Measurements from ENCODE around the gene RDH13.
"Not testable (repeated sequence)": the region's sequence is repeated elsewhere in the genome, so short reads cannot be mapped to it uniquely, and the experiment has no call there.

RDH13 gene

DNA sequence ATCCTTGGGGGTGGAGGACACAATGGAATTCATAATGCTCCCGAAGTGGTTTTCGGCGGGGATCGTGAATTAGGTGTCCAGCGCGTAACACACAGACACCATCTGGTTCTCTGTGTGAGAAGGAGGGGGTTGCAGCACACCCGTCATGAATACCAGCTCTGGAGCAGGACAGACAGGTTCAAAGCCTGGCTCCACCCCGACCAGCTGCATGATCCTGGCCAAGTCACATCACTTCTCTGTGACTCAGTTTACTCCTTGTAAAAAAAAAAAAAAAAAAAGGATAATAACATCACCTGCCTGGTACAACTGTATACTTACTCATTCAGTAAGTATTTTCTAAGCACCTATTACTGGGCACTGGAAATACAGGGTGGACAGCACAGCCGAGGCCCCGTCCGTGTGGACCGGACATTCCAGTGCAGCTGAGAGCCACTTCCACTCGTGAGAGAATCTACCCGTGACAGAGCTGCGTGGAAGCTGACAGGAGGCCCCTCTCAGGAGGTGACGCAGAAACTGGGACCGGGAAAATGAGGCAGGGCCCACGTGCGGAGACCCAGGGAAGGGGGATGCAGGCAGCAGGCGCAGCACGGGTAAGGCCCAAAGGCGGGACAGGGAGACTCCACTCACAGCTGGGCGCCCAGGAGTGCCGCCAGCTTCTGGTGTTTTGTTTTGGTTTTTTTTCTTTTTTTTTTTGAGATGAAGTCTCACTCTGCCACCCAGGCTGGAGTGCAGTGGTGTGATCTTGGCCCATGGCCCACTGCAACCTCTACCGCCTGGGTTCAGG lies 12.0 kb downstream of the RDH13 start:
- TF ChIP-seq POLR2A (IDR thresholded peaks at IDR 0.05; ENCODE audit: low read depth, low read length) = no peak
- TF ChIP-seq TAF1 (IDR thresholded peaks at IDR 0.05; ENCODE audit: borderline replicate concordance, low read depth, low read length) = no peak
- no peak for TF ChIP-seq POLR2AphosphoS5 (IDR thresholded peaks at IDR 0.05; ENCODE audit: low read depth, low read length)
- no peak for DNase-seq (ENCODE audit: insufficient read length)
- no peak for FAIRE-seq

DNA sequence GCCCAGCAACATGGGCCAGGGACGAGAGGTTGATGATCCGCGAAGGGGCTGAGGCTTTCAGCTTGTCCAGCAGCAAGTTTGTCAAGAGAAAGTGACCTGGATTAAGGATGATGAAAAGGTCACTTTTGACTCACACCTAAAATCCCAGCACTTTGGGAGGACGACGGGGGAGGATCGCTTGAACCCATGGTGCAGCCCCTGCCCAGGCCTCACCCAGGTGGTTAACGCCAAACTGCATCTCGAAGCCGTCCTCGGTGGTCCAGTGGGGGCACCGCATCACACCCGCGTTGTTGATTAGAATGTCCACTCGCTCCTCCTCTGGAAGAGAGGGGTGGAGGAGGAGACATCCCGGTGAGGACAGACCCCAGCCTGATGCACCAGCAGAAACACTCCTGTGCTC lies 14.5 kb downstream of the RDH13 start:
- FAIRE-seq = no peak

DNA sequence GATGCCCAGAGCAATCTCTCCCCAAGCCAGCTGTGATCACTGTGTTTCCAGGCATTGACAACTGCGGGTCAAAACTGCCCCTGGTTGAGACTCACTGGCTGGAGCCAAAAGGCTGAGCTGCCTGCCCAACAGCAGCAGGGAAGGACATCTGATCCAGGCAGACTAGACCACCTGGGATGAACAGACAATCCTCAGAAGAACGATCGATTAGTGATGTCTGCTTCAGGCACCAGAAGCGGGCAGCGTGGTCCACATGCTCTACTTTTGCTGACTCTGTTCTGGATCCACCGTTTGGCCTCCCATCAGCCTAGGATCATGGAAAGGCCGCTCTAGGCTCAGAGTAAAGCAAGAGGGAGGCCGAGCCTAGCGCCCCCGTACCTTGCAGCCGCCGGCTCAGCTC lies 15.0 kb downstream of the RDH13 start:
- no peak for FAIRE-seq
- no peak for TF ChIP-seq POLR2AphosphoS5 (IDR thresholded peaks at IDR 0.05; ENCODE audit: low read depth, low read length)
- TF ChIP-seq TAF1 (IDR thresholded peaks at IDR 0.05; ENCODE audit: borderline replicate concordance, low read depth, low read length) = no peak
- no peak for TF ChIP-seq POLR2A (IDR thresholded peaks at IDR 0.05; ENCODE audit: low read depth, low read length)
- no peak for DNase-seq (ENCODE audit: insufficient read length)

More for the DNA sequence above, 14.5 kb downstream of the RDH13 start:
- no peak for TF ChIP-seq POLR2A (IDR thresholded peaks at IDR 0.05; ENCODE audit: low read depth, low read length)
- TF ChIP-seq POLR2AphosphoS5 (IDR thresholded peaks at IDR 0.05; ENCODE audit: low read depth, low read length) = no peak
- TF ChIP-seq TAF1 (IDR thresholded peaks at IDR 0.05; ENCODE audit: borderline replicate concordance, low read depth, low read length) = no peak
- no peak for DNase-seq (ENCODE audit: insufficient read length)

DNA sequence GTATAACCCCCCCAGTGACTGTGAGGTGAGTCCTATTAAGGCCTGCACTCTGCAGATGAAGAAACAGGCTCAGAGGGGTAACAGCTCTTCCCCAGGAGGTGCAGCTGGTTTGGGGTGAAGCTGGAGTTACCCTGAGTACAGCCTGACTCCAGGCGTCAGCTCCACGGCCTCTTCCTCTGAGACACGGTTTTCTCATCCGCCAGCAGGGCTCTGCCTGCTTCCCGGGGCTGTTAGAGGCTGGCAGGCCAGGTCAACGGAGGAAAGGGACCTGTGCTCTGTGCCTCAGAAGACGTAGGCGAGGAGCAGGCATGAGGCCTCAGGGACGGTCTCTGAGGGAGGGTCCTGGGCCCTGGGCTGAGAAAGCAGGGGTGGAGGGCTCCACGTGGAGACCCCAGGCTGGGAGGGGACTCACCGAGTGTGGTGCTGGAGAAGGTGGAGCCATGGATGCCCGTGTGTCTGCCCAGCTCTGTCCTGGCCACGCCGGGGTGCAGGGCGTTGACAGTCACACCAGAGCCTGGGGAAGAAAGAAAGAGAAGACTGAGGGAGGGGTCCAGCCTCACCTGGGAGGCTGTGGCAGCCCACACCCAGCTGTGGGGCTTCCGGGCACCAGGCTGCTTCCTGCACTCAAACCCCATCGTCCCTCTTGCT lies 15.8 kb downstream of the RDH13 start:
- DNase-seq (ENCODE audit: insufficient read length) (no peak), FAIRE-seq (no peak)
- TF ChIP-seq POLR2A (IDR thresholded peaks at IDR 0.05; ENCODE audit: low read depth, low read length) = no peak
- no peak for TF ChIP-seq POLR2AphosphoS5 (IDR thresholded peaks at IDR 0.05; ENCODE audit: low read depth, low read length)
- TF ChIP-seq TAF1 (IDR thresholded peaks at IDR 0.05; ENCODE audit: borderline replicate concordance, low read depth, low read length) = no peak

DNA sequence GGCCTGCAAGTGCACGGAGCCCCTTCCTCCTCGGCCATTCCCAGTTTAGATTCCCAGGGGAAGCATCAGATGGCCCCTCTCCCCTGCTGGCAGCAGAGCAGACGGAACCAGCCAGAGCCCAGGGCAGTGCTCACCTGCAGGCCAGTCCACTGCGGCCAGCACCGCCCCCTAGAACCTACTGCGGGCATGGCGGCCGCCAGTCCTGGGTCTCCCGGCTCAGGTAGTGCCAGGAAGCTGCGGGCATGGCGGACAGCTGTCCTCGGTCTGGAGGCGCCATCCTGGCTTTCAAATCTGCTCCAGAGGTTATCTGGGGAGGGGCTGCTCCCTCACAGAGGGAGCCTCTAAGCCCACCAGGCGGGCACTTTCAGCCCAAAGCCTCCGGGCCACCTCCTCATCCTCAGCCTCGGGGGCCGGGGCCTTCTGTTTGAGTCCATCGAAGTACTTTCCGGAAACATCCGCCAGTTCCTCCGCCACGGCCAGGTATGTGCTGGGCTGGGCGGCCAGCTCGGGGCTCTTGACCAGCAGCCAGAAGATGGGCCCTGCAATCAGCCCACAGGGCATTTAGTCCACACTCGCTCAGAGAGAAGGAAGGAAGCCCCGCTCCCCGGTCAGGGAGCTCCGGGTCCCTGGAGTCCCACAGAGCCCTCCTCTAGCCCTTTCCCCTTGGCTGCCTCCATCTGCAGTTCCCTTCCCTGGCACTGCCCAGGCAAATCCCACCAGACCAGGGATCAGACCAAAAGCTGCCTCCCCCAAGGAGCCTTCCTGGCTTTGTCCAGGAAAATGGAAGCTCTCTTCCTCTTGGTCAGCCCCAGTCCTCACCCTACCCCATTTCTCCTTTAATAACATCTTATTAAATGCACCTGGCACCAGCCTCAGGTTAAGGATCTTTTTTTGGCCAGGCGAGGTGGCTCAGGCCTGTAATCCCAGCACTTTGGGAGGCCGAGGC lies 17.9 kb downstream of the RDH13 start:
- TF ChIP-seq POLR2A (IDR thresholded peaks at IDR 0.05; ENCODE audit: low read depth, low read length) (peak; percentile 27; the same call in 1 of the 2 replicates), TAF1 (IDR thresholded peaks at IDR 0.05; ENCODE audit: borderline replicate concordance, low read depth, low read length) (no peak)
- FAIRE-seq (no peak), DNase-seq (ENCODE audit: insufficient read length) (no peak)

DNA sequence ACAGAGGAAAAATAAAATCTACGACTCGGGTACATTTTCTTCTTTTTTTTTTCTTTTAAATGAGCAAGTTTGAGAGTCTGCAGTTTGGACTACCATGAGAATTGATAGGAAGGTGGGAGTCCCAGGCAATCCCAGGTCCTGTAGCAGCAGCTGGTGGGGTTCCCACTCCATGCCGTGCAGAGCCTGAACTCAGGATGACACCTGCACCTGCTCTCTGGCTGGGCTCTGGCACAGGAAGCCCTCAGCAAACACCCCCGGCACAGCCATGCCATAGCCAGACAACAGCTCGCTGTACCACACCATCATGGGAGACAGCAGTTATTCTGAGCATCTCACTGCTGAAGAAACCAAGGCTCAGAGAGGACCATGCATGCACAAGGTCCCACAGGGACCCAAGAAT lies 18.7 kb downstream of the RDH13 start:
- TF ChIP-seq TAF1 (IDR thresholded peaks at IDR 0.05; ENCODE audit: borderline replicate concordance, low read depth, low read length) (no peak), POLR2A (IDR thresholded peaks at IDR 0.05; ENCODE audit: low read depth, low read length) (no peak), POLR2AphosphoS5 (IDR thresholded peaks at IDR 0.05; ENCODE audit: low read depth, low read length) (no peak)
- DNase-seq (ENCODE audit: insufficient read length) = no peak
- no peak for FAIRE-seq

DNA sequence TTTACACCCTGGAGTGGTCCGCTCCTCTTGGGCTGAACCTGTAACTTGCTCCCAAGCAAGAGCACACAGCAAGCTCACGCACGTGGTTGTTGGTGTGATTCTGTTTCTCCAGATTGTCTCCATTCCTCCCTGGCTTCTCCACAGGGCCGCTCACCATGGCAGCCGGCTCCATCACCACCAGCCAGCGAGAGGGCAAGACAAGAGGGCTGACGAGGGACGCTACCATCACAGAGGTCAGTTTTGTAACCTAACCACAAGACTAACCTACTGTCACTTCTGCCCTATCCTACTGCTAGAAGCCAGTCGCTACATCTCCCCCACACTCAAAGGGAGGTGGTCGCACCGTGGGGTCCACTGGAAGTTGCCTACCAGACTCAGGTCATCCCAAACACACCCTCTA lies 20.3 kb downstream of the RDH13 start:
- TF ChIP-seq POLR2AphosphoS5 (IDR thresholded peaks at IDR 0.05; ENCODE audit: low read depth, low read length) = no peak
- TF ChIP-seq TAF1 (IDR thresholded peaks at IDR 0.05; ENCODE audit: borderline replicate concordance, low read depth, low read length) = no peak
- TF ChIP-seq POLR2A (IDR thresholded peaks at IDR 0.05; ENCODE audit: low read depth, low read length) = no peak
- DNase-seq (ENCODE audit: insufficient read length) (no peak), FAIRE-seq (no peak)

DNA sequence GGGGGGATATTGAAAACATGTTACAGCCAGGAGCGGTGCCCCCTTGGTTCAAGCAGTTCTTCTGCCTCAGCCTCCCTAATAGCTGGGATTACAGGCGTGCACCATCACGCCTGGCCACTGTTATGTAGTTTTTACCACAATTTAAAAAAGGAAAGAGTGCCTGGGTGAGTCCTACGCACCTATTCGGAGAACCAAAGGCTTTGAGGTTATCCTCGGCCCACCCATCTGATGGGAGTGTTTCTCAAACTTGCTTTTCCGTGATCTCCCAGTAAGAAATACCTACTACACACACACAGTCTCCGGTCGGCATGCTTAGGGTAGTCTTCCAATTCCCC lies 20.6 kb downstream of the RDH13 start:
- TF ChIP-seq POLR2A (IDR thresholded peaks at IDR 0.05; ENCODE audit: low read depth, low read length) (no peak), TAF1 (IDR thresholded peaks at IDR 0.05; ENCODE audit: borderline replicate concordance, low read depth, low read length) (no peak), POLR2AphosphoS5 (IDR thresholded peaks at IDR 0.05; ENCODE audit: low read depth, low read length) (no peak)
- no peak for DNase-seq (ENCODE audit: insufficient read length)
- FAIRE-seq = no peak

DNA sequence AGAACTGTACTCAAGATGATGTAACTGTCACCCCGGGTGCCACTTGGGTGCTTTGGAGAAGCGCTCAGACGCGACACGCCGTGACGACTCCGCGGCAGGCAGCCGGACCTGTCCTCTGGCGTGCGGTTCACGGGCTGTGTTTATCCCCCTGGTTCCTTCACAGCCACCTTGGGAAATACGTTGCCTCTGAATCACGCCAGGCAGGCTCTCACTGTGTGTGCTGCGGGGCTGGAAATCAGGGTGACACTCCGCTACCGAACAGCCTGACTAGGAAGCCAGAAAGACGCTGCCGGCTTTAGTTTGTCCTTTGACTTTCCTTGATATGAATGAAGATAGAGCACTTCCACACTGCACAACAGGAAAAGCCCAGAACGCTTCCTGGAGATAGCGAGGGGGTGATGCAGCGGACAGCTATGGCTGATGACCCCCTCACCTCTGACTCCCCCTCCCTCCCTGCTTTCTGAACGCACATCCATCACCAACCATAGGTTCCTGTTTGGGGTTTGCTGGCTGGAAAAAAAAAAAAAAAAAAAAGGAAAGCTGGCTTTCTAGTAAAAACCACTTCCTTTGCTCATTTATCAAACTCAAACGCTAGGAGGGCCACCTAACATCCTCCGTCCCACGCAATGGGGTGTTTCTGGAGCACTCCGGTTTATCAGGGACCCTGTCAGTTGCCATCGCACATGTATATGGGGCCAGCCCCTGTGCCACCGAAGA lies 21.2 kb downstream of the RDH13 start:
- DNase-seq (ENCODE audit: insufficient read length) = no peak
- FAIRE-seq = no peak
- TF ChIP-seq POLR2A (IDR thresholded peaks at IDR 0.05; ENCODE audit: low read depth, low read length) (no peak), POLR2AphosphoS5 (IDR thresholded peaks at IDR 0.05; ENCODE audit: low read depth, low read length) (no peak), TAF1 (IDR thresholded peaks at IDR 0.05; ENCODE audit: borderline replicate concordance, low read depth, low read length) (no peak)

DNA sequence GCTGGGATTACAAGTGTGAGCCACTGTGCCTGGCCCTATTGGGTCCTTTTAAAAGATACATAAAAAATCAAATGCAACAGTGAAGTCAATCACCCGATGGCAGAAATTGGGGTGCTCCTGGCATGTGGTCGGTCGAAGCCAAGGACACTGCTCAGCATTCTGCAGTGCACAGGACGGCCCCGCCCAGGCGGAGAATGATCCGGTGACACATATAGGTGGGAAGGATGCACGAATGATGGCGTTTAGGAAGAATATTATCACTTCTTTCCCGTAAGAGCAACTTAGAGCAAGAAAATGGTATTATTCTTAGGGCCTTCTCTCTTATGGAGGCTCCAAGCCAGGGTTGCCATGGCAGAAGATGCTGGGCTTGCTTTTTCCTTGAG lies 21.7 kb downstream of the RDH13 start:
- FAIRE-seq (no peak), DNase-seq (ENCODE audit: insufficient read length) (no peak)
- no peak for TF ChIP-seq POLR2A (IDR thresholded peaks at IDR 0.05; ENCODE audit: low read depth, low read length)
- TF ChIP-seq TAF1 (IDR thresholded peaks at IDR 0.05; ENCODE audit: borderline replicate concordance, low read depth, low read length) = no peak
- TF ChIP-seq POLR2AphosphoS5 (IDR thresholded peaks at IDR 0.05; ENCODE audit: low read depth, low read length) = no peak

DNA sequence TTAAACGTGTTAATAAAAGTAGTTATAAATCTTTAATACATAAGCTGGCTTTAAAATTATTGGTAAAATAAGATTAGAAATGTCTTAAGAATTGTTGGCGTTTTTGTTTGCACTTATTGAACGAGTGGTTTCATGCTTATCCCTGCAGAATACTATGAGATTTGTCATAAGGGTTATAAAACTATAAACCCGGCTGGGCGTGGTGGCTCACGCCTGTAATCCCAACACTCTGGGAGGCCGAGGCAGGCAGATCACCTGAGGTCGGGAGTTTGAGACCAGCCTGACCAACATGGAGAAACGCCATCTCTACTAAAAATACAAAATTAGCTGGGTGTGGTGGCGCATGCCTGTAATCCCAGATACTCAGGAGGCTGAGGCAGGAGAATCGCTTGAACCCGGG lies 22.3 kb downstream of the RDH13 start:
- not testable (repeated sequence) for DNase-seq (ENCODE audit: insufficient read length); FAIRE-seq

DNA sequence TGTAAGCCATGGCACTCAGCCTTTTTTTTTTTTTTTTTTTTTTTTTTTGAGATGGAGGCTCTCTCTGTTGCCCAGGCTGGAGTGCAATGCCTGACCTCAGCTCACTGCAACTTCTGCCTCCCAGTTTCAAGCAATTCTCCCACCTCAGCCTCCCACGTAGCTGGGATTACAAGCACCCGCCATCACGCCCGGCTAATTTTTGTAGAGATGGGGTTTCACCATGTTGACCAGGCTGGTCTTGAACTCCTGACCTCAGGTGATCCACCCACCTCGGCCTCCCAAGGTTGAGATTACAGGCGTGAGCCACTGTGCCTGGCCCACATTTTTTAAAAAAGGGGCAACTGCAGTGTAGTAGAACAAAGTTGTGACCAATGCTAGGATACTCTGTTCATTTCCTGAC lies 25.3 kb downstream of the RDH13 start:
- FAIRE-seq; DNase-seq (ENCODE audit: insufficient read length): not testable (repeated sequence)

Data from GM12892 (cell line).